Activated CD8-positive, alpha-beta T cell treated with anti-CD3 and anti-CD28 coated beads for 36 hours (primary cell): ENCODE results near the gene RFC5. TPM values are rescaled to one million over a fixed set of nuclear protein-coding genes. Genes with fewer than 3 reads are reported as not detected.

ENCODE experiments used
- ATAC-seq: fragments of 200-7000 bp; cut with Tn5 transposase; one replicate; pipeline ENCODE4 v1.10.0; 2021; ENCODE audit warnings: mild to moderate bottlenecking, moderate library complexity
- CTCF ChIA-PET: fragments of 350-600 bp; sonication (Branson Sonifier 250); formaldehyde crosslinking; loops from one replicate; lab custom pipeline; 2021; ENCODE audit warnings: antibody characterized with exemption; lab: Charles Lee
- POLR2A ChIA-PET: fragments of 350-600 bp; sonication (Branson Sonifier 250); formaldehyde crosslinking; loops from one replicate; lab custom pipeline; 2021; ENCODE audit warnings: antibody characterized with exemption; lab: Charles Lee
- DNase-seq: peaks from one replicate; pipeline ENCODE4 v3.0.0-alpha.2; 2020
- H3K27ac Mint-ChIP-seq: one replicate; pipeline ENCODE4 v1.8.0; 2021; ENCODE audit warnings: mild to moderate bottlenecking, mixed read lengths
- H3K27me3 Mint-ChIP-seq: one replicate; pipeline ENCODE4 v1.8.0; 2021; ENCODE audit warnings: mixed read lengths
- H3K36me3 Mint-ChIP-seq: one replicate; pipeline ENCODE4 v1.8.0; 2021; ENCODE audit warnings: low read depth, mixed read lengths
- H3K4me1 Mint-ChIP-seq: one replicate; pipeline ENCODE4 v1.8.0; 2021; ENCODE audit warnings: low read depth, mixed read lengths
- H3K4me3 Mint-ChIP-seq: one replicate; pipeline ENCODE4 v1.8.0; 2021; ENCODE audit warnings: mild to moderate bottlenecking, moderate library complexity, mixed read lengths
- H3K9me3 Mint-ChIP-seq: one replicate; pipeline ENCODE4 v1.8.0; 2021; ENCODE audit warnings: mixed read lengths
- intact Hi-C: fragments of 100-400 bp; cut with micrococcal nuclease; formaldehyde crosslinking; loops from one replicate; pipeline ENCODE4 v1.10.0; 2022
- total RNA-seq, 2 experiments: library from RNA; stranded (reverse); gene quantifications; one replicate each; pipeline ENCODE4 v1.2.3, GENCODE V29; 2021
- TF ChIP-seq, protein P1 (sequence below): fragments of 200-600 bp; IDR thresholded peaks from one replicate; pipeline ENCODE4 v1.8.0; 2022; ENCODE audit warnings: antibody characterized with exemption, mild to moderate bottlenecking

The RFC5 gene
- total RNA-seq, 2 experiments from 2014 or later = 59.8 to 65.6 TPM

DNA sequence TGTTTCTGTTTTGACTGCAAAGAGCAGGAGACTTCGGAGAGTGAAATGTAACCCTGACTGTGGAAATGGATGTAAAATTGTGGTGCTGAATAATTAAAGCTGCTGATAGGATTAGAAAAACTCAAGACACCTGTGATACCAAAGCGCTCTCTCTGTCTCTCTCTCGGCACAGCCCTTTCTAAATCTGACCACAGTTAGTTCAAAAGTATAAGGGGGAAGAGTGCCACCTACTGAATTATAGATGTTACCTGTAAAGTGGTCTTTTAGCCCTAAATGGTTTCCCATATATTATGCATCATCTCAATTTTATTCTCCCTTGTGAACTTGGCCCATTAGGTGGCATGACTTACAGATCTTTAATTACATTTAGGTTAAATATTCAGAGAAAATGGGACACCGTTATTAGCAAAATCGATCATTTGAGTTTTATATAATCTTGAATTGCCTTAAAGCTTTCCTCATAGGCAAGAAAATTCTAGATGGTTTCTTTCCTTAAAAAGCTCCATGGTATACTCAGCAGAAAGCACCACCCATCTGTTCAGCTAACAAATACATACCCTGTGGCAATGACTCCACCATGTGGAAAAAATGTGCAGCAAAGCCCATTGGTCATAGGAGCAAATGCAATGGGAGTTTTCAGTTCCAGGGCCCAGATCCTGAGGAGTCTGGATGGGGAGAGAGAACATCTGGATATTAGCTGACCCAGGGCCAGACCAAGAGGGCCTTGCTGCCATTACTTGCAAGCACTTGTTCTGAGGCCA, 18.1 kb downstream of the RFC5 start:
- DNase-seq (no peak), ATAC-seq (no peak)
- TF ChIP-seq, protein P1, sequence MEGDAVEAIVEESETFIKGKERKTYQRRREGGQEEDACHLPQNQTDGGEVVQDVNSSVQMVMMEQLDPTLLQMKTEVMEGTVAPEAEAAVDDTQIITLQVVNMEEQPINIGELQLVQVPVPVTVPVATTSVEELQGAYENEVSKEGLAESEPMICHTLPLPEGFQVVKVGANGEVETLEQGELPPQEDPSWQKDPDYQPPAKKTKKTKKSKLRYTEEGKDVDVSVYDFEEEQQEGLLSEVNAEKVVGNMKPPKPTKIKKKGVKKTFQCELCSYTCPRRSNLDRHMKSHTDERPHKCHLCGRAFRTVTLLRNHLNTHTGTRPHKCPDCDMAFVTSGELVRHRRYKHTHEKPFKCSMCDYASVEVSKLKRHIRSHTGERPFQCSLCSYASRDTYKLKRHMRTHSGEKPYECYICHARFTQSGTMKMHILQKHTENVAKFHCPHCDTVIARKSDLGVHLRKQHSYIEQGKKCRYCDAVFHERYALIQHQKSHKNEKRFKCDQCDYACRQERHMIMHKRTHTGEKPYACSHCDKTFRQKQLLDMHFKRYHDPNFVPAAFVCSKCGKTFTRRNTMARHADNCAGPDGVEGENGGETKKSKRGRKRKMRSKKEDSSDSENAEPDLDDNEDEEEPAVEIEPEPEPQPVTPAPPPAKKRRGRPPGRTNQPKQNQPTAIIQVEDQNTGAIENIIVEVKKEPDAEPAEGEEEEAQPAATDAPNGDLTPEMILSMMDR = no peak
- H3K4me3 Mint-ChIP-seq = no peak overlapping the region
- ChIA-PET CTCF (interaction anchor here (1.5 to 2.2 kb wide), 5 partner anchors 10 to 159 kb away, joined by 3 to 7 read pairs (median 5); partner anchors contain the start of gene RFC5), POLR2A (interaction anchor here (1.1 to 3.4 kb wide), 11 partner anchors 11 to 102 kb away, joined by 3 to 16 read pairs (median 6); partner anchors contain the start of genes PEBP1 and WSB2)
- H3K9me3 Mint-ChIP-seq = peaks cover 8% of the 10 kb centered on the region
- H3K4me1 Mint-ChIP-seq = peaks cover 50% of the 10 kb centered on the region
- peak overlapping the region; percentile 91 for H3K27ac Mint-ChIP-seq
- peaks cover 73% of the 10 kb centered on the region for H3K36me3 Mint-ChIP-seq
- intact Hi-C loops = no loop called here
- H3K27me3 Mint-ChIP-seq = no peaks in the 10 kb centered on the region

DNA sequence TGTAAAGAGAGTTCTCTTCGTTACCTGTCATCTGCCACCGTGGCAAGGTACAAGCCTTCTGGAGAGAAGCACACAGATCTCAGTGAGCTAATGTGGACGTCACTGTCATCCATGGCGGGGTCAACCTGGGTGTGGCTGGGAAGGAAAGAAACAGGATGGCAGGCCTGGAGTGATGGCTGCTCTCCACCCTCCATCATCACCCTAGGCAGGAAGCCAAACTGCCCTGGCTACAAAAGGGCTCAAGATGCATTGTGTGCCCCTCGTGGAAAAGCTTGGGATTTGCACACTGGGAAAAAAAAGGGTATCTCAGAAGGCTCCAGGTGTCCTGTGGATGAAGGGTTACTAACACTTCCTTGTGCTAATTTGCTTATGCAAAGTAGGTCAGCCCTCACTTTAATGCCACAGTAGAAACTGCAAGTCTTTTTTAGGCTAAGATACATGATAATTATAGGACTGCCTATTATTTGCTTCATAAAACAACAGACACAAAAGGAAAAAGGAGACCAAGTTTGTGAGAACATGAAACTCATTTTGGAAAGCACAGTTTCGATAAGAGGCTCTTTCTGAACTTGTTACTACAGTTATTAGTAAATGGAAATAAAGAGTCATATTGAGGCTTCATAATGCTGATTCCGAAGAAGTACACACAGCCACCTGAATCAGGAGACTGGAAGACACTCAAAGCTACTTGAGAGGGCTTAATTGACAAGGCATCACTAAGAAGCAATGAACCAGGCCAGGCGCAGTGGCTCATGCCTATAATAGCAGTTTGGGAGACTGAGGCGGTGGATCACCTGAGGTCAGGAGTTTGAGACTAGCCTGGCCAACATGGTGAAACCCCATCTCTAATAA, 18.9 kb downstream of the RFC5 start:
- H3K9me3 Mint-ChIP-seq = peaks cover 8% of the 10 kb centered on the region
- H3K36me3 Mint-ChIP-seq = peaks cover 69% of the 10 kb centered on the region
- ChIA-PET POLR2A (interaction anchor here (0.5 to 3.4 kb wide), 13 partner anchors 9 to 101 kb away, joined by 3 to 16 read pairs (median 5); partner anchors contain the start of genes PEBP1 and WSB2), CTCF (interaction anchor here (1.2 to 2.2 kb wide), 8 partner anchors 8 to 160 kb away, joined by 3 to 11 read pairs (median 6); partner anchors contain the start of gene RFC5)
- no peaks in the 10 kb centered on the region for H3K27me3 Mint-ChIP-seq
- no peak overlapping the region for H3K4me3 Mint-ChIP-seq
- TF ChIP-seq, protein P1 = no peak
- intact Hi-C loops = no loop called here
- H3K4me1 Mint-ChIP-seq = peaks cover 49% of the 10 kb centered on the region
- peak overlapping the region; percentile 91 for H3K27ac Mint-ChIP-seq
- DNase-seq (peak; percentile 47), ATAC-seq (peak; percentile 83)

DNA sequence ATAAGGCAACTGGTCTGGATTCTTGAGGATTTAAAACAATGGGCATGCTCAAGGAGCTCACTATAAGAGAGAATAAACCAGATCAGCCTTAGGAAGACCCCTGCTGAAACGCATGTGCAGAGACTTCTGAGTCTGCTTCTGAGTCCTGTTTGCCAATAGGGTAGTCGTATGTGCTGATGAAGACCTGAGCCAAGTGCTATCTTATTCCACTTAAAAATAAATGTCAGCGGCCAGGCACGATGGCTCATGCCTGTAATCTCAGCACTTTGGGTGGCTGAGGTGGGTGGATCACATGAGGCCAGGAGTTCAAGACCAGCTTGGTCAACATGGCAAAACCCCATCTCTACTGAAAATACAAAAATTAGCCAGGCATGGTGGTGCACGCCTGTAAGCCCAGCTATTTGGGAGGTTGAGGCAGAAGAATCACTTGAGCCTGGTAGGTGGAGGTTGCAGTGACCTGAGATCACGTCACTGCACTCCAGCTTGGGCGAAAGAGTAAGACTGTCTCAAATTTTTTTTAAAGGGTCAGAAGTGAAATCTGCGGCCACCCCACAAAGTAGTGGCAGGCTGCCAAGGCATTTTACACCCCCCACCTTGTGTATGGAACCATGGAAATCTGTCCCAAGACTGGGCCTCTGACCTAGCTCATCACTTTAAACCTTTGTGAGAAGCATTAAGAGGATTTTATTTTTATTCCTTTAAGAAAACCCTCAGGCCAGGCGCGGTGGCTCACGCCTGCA, 20.3 kb downstream of the RFC5 start:
- ATAC-seq = no peak
- ChIA-PET POLR2A (interaction anchor here (0.7 to 3.4 kb wide), 5 partner anchors 8 to 100 kb away, joined by 3 to 16 read pairs (median 11); partner anchors contain the start of gene PEBP1), CTCF (interaction anchor here (1.1 to 2.0 kb wide), 7 partner anchors 9 to 1630 kb away, joined by 3 to 11 read pairs (median 3); no protein-coding TSS in a partner anchor)
- H3K4me3 Mint-ChIP-seq = no peak overlapping the region
- peaks cover 8% of the 10 kb centered on the region for H3K9me3 Mint-ChIP-seq
- H3K36me3 Mint-ChIP-seq = peaks cover 71% of the 10 kb centered on the region
- H3K27ac Mint-ChIP-seq = peak overlapping the region; percentile 91
- no peaks in the 10 kb centered on the region for H3K27me3 Mint-ChIP-seq
- H3K4me1 Mint-ChIP-seq = peaks cover 49% of the 10 kb centered on the region
- DNase-seq = no peak
- intact Hi-C loops = no loop called here
- TF ChIP-seq, protein P1 = no peak

DNA sequence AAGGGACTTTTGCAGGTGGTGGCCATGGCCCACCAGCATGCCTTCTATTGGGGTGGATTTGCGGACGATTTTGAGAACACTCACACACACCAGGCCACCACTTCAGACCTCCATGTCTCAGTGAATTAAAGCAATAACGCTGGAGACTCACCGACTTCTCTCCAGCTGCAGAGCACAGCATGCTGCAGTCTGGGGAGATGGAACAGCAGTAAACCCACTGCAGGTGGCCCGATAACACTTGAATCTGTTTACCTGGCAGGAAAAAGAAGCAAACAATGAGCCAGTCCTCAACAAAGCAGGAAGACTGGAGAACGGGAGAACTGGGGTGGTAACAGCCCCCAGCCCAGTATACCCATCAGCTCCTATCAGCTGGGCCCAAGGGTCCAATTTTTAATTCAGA, 21.6 kb downstream of the RFC5 start:
- H3K4me1 Mint-ChIP-seq = peaks cover 49% of the 10 kb centered on the region
- no peak for DNase-seq
- H3K4me3 Mint-ChIP-seq = no peak overlapping the region
- H3K27ac Mint-ChIP-seq = peak overlapping the region; percentile 45
- no peaks in the 10 kb centered on the region for H3K27me3 Mint-ChIP-seq
- TF ChIP-seq, protein P1 = no peak
- ChIA-PET POLR2A (interaction anchor here (1.3 kb wide), 1 partner anchor 10 kb away, joined by 5 read pairs; no protein-coding TSS in a partner anchor), CTCF (interaction anchor here (1.4 kb wide), 1 partner anchor 17 kb away, joined by 3 read pairs; no protein-coding TSS in a partner anchor)
- H3K9me3 Mint-ChIP-seq = peaks cover 8% of the 10 kb centered on the region
- intact Hi-C loops = no loop called here
- H3K36me3 Mint-ChIP-seq = peaks cover 76% of the 10 kb centered on the region
- no peak for ATAC-seq
